ENCODE measurements around the gene JMJD4.

- TF ChIP-seq CTCF (conservative IDR thresholded peaks at IDR 0.05 in 1 of 2, IDR thresholded peaks at IDR 0.05 in 1 of 2; ENCODE audit: extremely low read depth in 1 of 2, insufficient read depth in 1 of 2, low read depth in 1 of 2, low read length in 2 of 2), result no peak
- TF ChIP-seq EZH2 (IDR thresholded peaks at IDR 0.05; ENCODE audit: borderline replicate concordance, low read length), result no peak
Measured at GRCh38 chr1:227712648-227713047, 22.5 kb downstream of the JMJD4 start.

All from mammary epithelial cell (primary cell).